OCI-LY3 (cell line): ENCODE results near the gene ZRANB2.

ENCODE experiments used
- H2AFZ ChIP-seq: fragments of 200-600, 300-600 bp; shearing (Covaris generic); 2 replicates; pipeline ENCODE4 v1.6.0; 2014; ENCODE audit warnings: antibody characterized with exemption, low read depth, low read length
- H3K27ac ChIP-seq: fragments of 200-600, 300-600 bp; sonication (generic); 2 replicates; pipeline ENCODE4 v1.5.1; 2014; ENCODE audit warnings: mild to moderate bottlenecking, low read length, moderate library complexity, mixed read lengths
- H3K27me3 ChIP-seq: fragments of 200-600, 300-600 bp; sonication (generic); 2 replicates; pipeline ENCODE4 v1.6.1; 2014; ENCODE audit warnings: low read depth, low read length, mixed read lengths
- H3K36me3 ChIP-seq: fragments of 200-600, 300-600 bp; sonication (generic); replicated peaks from 2 replicates; pipeline ENCODE3; 2014; ENCODE audit warnings: low read depth, low read length, mixed read lengths
- H3K4me1 ChIP-seq: fragments of 300-600, 200-600 bp; sonication (generic); 2 replicates; pipeline ENCODE4 v1.6.1; 2014; ENCODE audit warnings: low read length, mixed read lengths
- H3K4me2 ChIP-seq: fragments of 200-600, 300-600 bp; sonication (generic); 2 replicates; pipeline ENCODE4 v1.6.1; 2014; ENCODE audit warnings: low read length, mixed read lengths
- H3K4me3 ChIP-seq: fragments of 300-600, 200-600 bp; sonication (generic); 2 replicates; pipeline ENCODE4 v1.5.1; 2014; ENCODE audit warnings: antibody characterized with exemption, mild to moderate bottlenecking, low read length, moderate library complexity
- H3K79me2 ChIP-seq: fragments of 300-600, 200-600 bp; shearing (Covaris generic); 2 replicates; pipeline ENCODE4 v1.6.1; 2014; ENCODE audit warnings: mild to moderate bottlenecking, low read length, mixed read lengths
- H3K9ac ChIP-seq: fragments of 300-600, 200-600 bp; shearing (Covaris generic); 2 replicates; pipeline ENCODE4 v1.6.0; 2014; ENCODE audit warnings: mild to moderate bottlenecking, low read length, moderate library complexity
- H3K9me3 ChIP-seq: fragments of 200-600, 300-600 bp; shearing (Covaris generic); 2 replicates; pipeline ENCODE4 v1.6.1; 2014; ENCODE audit warnings: low read length, mixed read lengths; ENCODE audit not compliant: insufficient read depth
- H4K20me1 ChIP-seq: fragments of 200-600, 300-600 bp; sonication (generic); 2 replicates; pipeline ENCODE4 v1.6.1; 2016; ENCODE audit warnings: low read length, mixed read lengths; ENCODE audit not compliant: insufficient read depth
- EZH2phosphoT487 ChIP-seq: fragments of 200-600 bp; shearing (Covaris generic); IDR thresholded peaks from 2 replicates; pipeline ENCODE4 v1.6.1; 2018; ENCODE audit warnings: antibody characterized with exemption, mixed run types, low read depth
- TF ChIP-seq, protein P1 (sequence below): fragments of 200-600, 300-600 bp; sonication (generic); IDR thresholded peaks from 2 replicates; pipeline ENCODE4 v1.5.1; 2014; ENCODE audit warnings: antibody characterized with exemption, low read length, low read depth

ZRANB2 gene

DNA sequence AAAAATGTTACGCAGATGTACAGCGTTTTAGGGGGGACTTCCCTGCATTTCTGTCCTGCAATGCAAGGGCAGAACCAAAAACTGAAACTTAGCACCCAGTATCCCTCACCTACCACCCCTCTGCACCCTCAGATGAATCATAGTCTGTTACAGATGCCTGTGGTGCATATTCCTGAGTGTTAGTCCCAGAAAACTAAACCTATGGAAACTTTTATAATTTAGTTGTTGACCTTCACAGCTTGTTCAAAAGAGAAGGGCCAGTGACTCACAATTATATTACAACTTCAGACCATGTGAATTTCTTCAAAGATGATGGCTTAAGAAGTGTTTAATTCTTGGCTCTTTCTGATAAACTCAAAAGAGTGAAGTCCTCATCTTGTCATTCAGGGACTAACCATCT lies 39.0 kb downstream of the ZRANB2 start:
- H2AFZ ChIP-seq, result no peak overlapping the region
- H3K36me3 ChIP-seq, result no peaks in the 10 kb centered on the region
- no peaks in the 10 kb centered on the region for H3K27me3 ChIP-seq
- no peaks in the 10 kb centered on the region; the same call in 1 of the 2 replicates for H3K9me3 ChIP-seq
- peaks cover 4% of the 10 kb centered on the region; the same call in 1 of the 2 replicates for H3K4me1 ChIP-seq
- no peaks in the 10 kb centered on the region for H4K20me1 ChIP-seq
- no peak overlapping the region for H3K9ac ChIP-seq
- no peak overlapping the region for H3K27ac ChIP-seq
- no peak overlapping the region for H3K4me3 ChIP-seq
- TF ChIP-seq, protein P1, sequence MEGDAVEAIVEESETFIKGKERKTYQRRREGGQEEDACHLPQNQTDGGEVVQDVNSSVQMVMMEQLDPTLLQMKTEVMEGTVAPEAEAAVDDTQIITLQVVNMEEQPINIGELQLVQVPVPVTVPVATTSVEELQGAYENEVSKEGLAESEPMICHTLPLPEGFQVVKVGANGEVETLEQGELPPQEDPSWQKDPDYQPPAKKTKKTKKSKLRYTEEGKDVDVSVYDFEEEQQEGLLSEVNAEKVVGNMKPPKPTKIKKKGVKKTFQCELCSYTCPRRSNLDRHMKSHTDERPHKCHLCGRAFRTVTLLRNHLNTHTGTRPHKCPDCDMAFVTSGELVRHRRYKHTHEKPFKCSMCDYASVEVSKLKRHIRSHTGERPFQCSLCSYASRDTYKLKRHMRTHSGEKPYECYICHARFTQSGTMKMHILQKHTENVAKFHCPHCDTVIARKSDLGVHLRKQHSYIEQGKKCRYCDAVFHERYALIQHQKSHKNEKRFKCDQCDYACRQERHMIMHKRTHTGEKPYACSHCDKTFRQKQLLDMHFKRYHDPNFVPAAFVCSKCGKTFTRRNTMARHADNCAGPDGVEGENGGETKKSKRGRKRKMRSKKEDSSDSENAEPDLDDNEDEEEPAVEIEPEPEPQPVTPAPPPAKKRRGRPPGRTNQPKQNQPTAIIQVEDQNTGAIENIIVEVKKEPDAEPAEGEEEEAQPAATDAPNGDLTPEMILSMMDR, result no peak
- no peak for TF ChIP-seq EZH2phosphoT487
- H3K79me2 ChIP-seq, result no peaks in the 10 kb centered on the region
- H3K4me2 ChIP-seq, result no peak overlapping the region

DNA sequence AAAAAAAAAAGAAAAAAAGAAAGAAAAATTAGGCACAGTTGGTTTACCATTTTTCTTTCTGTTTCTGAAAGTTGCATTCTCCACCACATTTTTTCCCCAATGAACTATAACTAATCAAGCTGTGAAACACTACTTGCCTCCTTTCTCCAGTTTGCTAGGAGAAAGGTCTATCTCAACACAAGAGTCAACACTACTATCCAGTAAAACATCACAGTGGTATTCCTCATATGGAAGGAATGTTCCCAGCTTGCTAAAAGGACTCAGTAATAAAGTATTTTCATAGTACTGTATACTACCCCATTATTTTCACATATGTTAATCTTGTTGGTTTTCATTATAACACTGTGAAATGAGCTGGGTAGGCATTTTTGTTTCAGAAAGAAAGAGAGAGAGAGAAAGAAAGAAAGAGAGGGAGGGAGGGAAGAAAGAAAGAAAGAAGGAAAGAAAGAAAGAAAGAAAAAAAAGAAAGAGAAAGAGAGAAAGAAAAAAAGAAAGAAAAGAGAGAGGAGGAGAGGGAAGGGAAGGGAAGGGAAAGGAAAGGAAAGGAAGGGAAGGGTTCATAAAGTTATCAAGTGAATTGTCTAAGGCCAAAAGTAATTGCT lies 41.1 kb downstream of the ZRANB2 start:
- Histone ChIP-seq H3K27me3 (no peaks in the 10 kb centered on the region), H3K9me3 (no peaks in the 10 kb centered on the region; the same call in 1 of the 2 replicates), H3K4me3 (no peak overlapping the region), H3K4me1 (peaks cover 4% of the 10 kb centered on the region; the same call in 1 of the 2 replicates), H3K79me2 (no peaks in the 10 kb centered on the region), H3K4me2 (no peak overlapping the region), H3K9ac (no peak overlapping the region), H2AFZ (no peak overlapping the region), H4K20me1 (no peaks in the 10 kb centered on the region), H3K27ac (no peak overlapping the region), H3K36me3 (no peaks in the 10 kb centered on the region)
- TF ChIP-seq EZH2phosphoT487, result no peak
- TF ChIP-seq, protein P1, result no peak

DNA sequence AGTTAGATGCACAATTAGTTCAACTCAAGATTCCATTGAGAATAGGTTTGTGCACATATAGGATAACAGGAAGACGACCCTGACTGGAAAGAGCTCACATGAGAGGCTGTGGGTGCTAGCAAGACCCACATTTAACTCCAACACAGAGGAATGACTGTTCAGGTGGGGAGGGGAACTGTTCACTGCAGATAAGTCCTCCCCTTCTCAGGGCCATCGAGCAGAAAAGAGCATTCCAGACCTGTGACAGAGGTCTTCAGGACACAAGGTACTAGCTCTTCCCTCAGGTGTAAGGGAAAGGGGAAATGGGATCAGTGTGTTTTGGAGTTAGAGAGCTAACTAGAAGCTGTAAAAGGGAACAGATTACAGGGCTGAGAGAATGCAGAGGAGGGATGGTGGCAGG lies 41.9 kb downstream of the ZRANB2 start:
- Histone ChIP-seq H3K4me3 (no peak overlapping the region), H3K9ac (no peak overlapping the region), H3K9me3 (no peaks in the 10 kb centered on the region; the same call in 1 of the 2 replicates), H3K27me3 (no peaks in the 10 kb centered on the region), H3K4me1 (peaks cover 4% of the 10 kb centered on the region; the same call in 1 of the 2 replicates), H2AFZ (no peak overlapping the region), H3K4me2 (no peak overlapping the region), H3K79me2 (no peaks in the 10 kb centered on the region), H3K36me3 (no peaks in the 10 kb centered on the region), H3K27ac (no peak overlapping the region), H4K20me1 (no peaks in the 10 kb centered on the region)
- TF ChIP-seq, protein P1, result no peak
- no peak for TF ChIP-seq EZH2phosphoT487

DNA sequence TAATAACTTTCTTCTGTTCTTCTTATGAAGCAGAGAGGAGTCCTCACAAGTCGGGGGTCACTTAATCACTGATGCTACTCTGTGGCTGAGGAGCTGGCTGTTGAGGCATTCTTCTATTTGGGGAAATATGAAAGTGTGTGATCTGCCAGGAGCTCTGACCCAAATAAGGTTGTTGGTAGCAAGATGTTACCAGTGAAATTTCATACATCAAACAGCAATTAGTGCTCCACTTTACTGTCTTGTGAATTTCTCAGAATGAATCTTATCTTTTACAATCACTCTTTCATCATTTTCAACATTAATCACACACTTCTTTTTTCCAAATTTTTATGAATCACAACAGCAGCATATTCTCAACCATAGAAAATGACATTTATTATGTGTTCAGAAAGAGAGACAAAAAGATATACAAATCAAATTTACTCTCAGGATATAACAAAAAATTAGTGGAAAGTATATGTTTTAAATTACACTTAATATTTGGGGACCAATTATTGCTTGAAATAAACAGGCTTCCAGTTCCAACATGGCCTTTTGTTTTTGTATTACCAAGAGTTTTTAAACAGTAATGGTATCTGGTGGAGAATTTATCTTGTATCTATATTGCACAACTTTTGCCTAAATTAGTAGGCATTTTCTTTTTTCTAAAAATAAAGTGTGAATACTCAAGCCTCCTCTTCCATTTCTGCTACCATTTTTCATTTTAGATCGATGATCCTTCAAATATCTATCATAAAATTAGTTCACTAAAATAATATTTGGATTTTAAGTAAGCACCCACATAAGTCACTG lies 42.8 kb downstream of the ZRANB2 start:
- TF ChIP-seq, protein P1, result no peak
- no peak for TF ChIP-seq EZH2phosphoT487
- H3K27me3 ChIP-seq, result no peaks in the 10 kb centered on the region
- no peaks in the 10 kb centered on the region; the same call in 1 of the 2 replicates for H3K9me3 ChIP-seq
- peaks cover 8% of the 10 kb centered on the region for H3K4me1 ChIP-seq
- H4K20me1 ChIP-seq, result no peaks in the 10 kb centered on the region
- no peak overlapping the region for H2AFZ ChIP-seq
- H3K27ac ChIP-seq, result no peak overlapping the region
- no peak overlapping the region; the same call in 1 of the 2 replicates for H3K4me2 ChIP-seq
- H3K79me2 ChIP-seq, result no peaks in the 10 kb centered on the region
- no peaks in the 10 kb centered on the region for H3K36me3 ChIP-seq
- H3K4me3 ChIP-seq, result no peak overlapping the region
- no peak overlapping the region for H3K9ac ChIP-seq
